Cardiac muscle cell (in vitro differentiated cells and primary cell): ENCODE measurements around the gene SYCP2. TPM values are rescaled to one million over a fixed set of nuclear protein-coding genes. Genes with fewer than 3 reads are reported as not detected.

Experiments used
- DNase-seq, 2 donors: peaks; one replicate each; pipeline versions ENCODE4 v3.0.0 to v3.0.0-alpha.2; 2010 to 2017; ENCODE audit warnings: low read depth in 1 of 2, low spot score in 1 of 2
- H3K27ac ChIP-seq: fragments of 200-600 bp; sonication (generic); 2 replicates; pipeline ENCODE4 v1.5.1; 2016
- H3K27me3 ChIP-seq: fragments of 200-600 bp; sonication (generic); 2 replicates; pipeline ENCODE4 v1.6.0; 2016; ENCODE audit warnings: control low read depth
- H3K36me3 ChIP-seq: fragments of 200-600 bp; sonication (generic); 2 replicates; pipeline ENCODE4 v1.5.1; 2016; ENCODE audit warnings: control low read depth
- H3K4me1 ChIP-seq: fragments of 200-600 bp; sonication (generic); 2 replicates; pipeline ENCODE4 v1.8.1; 2017; ENCODE audit warnings: low read depth, mild to moderate bottlenecking, mixed run types
- H3K4me3 ChIP-seq: fragments of 200-600 bp; sonication (generic); 2 replicates; pipeline ENCODE4 v1.5.1; 2016; ENCODE audit warnings: mild to moderate bottlenecking
- H3K9me3 ChIP-seq: fragments of 200-600 bp; sonication (generic); 2 replicates; pipeline ENCODE4 v1.5.1; 2017; ENCODE audit warnings: low read depth, mild to moderate bottlenecking, control low read depth
- CTCF ChIP-seq: IDR thresholded peaks from 2 replicates; pipeline ENCODE4 v1.5.1; 2012; ENCODE audit warnings: low read depth, mild to moderate bottlenecking, low read length
- polyA plus RNA-seq: library from polyadenylated mRNA; unstranded; fragments of >200 nt; fragmentation: Nextera tagmentation; extraction: Ambion mirVana; gene quantifications from 2 replicates; pipeline ENCODE4 v1.2.1, GENCODE V29; 2016
- total RNA-seq: library from RNA; depleted of rRNA; stranded (reverse); fragments of >200 nt; gene quantifications from 2 replicates; pipeline ENCODE4 v1.2.3, GENCODE V29; 2016

Gene SYCP2, protein sequence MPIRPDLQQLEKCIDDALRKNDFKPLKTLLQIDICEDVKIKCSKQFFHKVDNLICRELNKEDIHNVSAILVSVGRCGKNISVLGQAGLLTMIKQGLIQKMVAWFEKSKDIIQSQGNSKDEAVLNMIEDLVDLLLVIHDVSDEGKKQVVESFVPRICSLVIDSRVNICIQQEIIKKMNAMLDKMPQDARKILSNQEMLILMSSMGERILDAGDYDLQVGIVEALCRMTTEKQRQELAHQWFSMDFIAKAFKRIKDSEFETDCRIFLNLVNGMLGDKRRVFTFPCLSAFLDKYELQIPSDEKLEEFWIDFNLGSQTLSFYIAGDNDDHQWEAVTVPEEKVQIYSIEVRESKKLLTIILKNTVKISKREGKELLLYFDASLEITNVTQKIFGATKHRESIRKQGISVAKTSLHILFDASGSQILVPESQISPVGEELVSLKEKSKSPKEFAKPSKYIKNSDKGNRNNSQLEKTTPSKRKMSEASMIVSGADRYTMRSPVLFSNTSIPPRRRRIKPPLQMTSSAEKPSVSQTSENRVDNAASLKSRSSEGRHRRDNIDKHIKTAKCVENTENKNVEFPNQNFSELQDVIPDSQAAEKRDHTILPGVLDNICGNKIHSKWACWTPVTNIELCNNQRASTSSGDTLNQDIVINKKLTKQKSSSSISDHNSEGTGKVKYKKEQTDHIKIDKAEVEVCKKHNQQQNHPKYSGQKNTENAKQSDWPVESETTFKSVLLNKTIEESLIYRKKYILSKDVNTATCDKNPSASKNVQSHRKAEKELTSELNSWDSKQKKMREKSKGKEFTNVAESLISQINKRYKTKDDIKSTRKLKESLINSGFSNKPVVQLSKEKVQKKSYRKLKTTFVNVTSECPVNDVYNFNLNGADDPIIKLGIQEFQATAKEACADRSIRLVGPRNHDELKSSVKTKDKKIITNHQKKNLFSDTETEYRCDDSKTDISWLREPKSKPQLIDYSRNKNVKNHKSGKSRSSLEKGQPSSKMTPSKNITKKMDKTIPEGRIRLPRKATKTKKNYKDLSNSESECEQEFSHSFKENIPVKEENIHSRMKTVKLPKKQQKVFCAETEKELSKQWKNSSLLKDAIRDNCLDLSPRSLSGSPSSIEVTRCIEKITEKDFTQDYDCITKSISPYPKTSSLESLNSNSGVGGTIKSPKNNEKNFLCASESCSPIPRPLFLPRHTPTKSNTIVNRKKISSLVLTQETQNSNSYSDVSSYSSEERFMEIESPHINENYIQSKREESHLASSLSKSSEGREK (N-terminal part only)
- total RNA-seq: 0.14 TPM in 1 of 2 replicates, not detected in the other
- polyA plus RNA-seq: 0.07 and 0.60 TPM in 2 replicates

DNA sequence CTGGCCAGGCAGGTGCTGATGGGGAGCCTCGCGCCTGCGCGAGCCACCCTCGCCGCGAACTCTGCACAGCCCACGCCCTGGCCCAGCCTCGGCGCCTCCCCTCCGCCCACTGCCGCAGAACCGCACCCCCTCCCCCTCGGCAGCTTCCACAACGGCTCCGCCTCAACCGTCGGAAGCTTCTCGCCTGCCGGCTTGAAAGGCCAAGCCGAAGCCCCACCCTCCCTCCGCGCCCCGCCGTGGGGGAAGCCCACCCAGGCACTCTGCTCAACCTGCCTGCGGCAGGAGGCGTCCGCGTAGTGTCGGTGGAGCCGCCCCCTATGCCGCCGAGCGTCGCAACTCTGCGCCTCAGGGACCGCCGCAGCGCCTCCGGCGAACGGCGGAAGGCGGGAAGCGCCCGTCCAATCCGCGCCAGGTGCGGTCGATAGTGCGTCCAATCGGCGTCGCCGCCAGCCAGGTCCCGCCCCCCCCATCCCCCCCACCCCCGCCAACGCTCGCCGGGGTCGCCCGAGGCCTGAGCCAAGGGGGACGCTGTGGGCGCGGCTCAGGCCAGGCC is at the start of gene SYCP2:
Gene SYCP2, minus strand, starts transcription at position 342 of the 553 bp plus-strand sequence. CDS start 11,224 bp downstream, outside the sequence.
- Histone ChIP-seq H3K4me1 (peaks cover 17% of the 10 kb centered on the region), H3K4me3 (peak within 1 kb of the TSS; percentile 25), H3K9me3 (no peaks in the 10 kb centered on the region), H3K27ac (no peak within 1 kb of the TSS), H3K36me3 (no peaks in the 10 kb centered on the region), H3K27me3 (peaks cover 7% of the 10 kb centered on the region)
- no peak for TF ChIP-seq CTCF
- DNase-seq: peak in 1 of 2 donors; percentile 49

DNA sequence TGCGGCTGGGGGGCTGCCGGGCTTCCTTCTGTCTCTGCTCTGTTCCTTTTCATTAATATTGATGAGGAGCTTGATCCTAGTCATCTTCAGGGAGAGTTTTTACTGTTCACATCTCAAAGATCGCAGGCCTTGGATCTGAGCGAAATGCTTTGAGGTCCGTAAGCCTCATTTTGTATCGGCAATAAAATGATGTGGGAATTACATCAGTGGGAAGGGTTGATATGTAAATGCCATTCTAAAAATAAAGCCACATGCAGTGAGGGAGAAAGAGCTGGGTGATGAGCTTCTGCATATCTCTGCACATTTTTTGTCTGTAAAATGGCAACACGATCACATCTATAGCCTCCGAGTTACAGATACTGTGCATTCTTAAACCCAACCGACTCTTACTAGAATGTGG is 49.6 kb upstream of the SYCP2 start:
- no peaks in the 10 kb centered on the region for H3K9me3 ChIP-seq

GRCh38 chr20:59977086-59977485 is 43.6 kb upstream of the SYCP2 start:
- Histone ChIP-seq H3K4me1 (no peaks in the 10 kb centered on the region), H3K27me3 (no peaks in the 10 kb centered on the region), H3K27ac (no peak overlapping the region), H3K9me3 (no peaks in the 10 kb centered on the region), H3K36me3 (no peaks in the 10 kb centered on the region), H3K4me3 (no peak overlapping the region)
- no peak for TF ChIP-seq CTCF
- no peak for DNase-seq

More for the DNA sequence above, 49.6 kb upstream of the SYCP2 start:
- H3K4me1 ChIP-seq: no peaks in the 10 kb centered on the region
- no peak overlapping the region for H3K4me3 ChIP-seq
- no peak overlapping the region for H3K27ac ChIP-seq
- DNase-seq: no peak
- H3K27me3 ChIP-seq: no peaks in the 10 kb centered on the region
- TF ChIP-seq CTCF: no peak
- H3K36me3 ChIP-seq: no peaks in the 10 kb centered on the region

GRCh38 chr20:59976156-59976782 is 42.8 kb upstream of the SYCP2 start:
- H3K9me3 ChIP-seq: no peaks in the 10 kb centered on the region
- H3K27ac ChIP-seq: no peak overlapping the region
- no peak overlapping the region for H3K4me3 ChIP-seq
- no peak for TF ChIP-seq CTCF
- no peaks in the 10 kb centered on the region for H3K36me3 ChIP-seq
- DNase-seq: no peak
- no peaks in the 10 kb centered on the region for H3K4me1 ChIP-seq
- H3K27me3 ChIP-seq: no peaks in the 10 kb centered on the region
